Measurements from ENCODE around the gene COL5A1.
A peak's percentile ranks its signal among the peaks of the same experiment; 100 is the strongest.
"Not testable (repeated sequence)": the region's sequence is repeated elsewhere in the genome, so short reads cannot be mapped to it uniquely, and the experiment has no call there.

COL5A1 gene

GRCh38 chr9:134678666-134679443 is 37.3 kb downstream of the COL5A1 start:
- DNase-seq (ENCODE audit: low spot score), result no peak

- DNase-seq (ENCODE audit: low spot score), result no peak
Observed at GRCh38 chr9:134679616-134680392, 38.2 kb downstream of the COL5A1 start.

- no peak for DNase-seq (ENCODE audit: low spot score)
Observed at GRCh38 chr9:134680393-134681060, 38.9 kb downstream of the COL5A1 start.

DNA sequence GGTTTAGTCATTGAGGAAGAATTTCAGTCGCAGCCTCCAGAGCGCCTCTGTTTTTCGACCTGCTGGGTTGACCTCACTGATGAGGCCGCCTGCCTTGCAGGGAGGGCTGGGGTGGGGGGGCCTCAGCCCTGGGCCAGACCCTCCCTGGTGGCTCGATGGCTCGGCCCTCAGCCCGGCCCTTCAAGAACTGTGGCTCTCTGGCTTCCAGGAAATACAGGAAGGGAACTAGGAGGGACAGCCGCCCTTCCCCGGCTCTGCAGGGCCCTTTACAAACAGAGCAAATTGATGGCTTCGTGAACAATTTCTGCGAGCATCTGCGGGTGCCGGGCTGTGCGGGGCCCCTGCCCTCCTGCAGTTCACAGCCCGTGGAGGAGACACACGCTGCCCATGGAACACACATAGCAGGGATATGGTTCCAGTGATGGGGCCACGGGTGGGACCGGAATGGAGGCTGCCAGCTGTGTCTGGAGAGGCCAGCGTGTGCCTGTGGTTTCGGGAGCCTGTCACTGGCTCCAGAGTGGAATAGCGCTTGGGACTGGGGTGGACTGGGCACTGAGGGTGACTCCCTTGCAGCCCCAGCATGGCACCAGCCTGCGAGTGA is 39.6 kb downstream of the COL5A1 start:
- DNase-seq (ENCODE audit: low spot score), result peak; percentile 61

GRCh38 chr9:134682026-134682425 is 40.4 kb downstream of the COL5A1 start:
- no peak for DNase-seq (ENCODE audit: low spot score)

- no peak for DNase-seq (ENCODE audit: low spot score)
Observed at GRCh38 chr9:134682651-134683364, 41.2 kb downstream of the COL5A1 start.

GRCh38 chr9:134683714-134684374 is 42.2 kb downstream of the COL5A1 start:
- DNase-seq (ENCODE audit: low spot score), result peak; percentile 62

DNA sequence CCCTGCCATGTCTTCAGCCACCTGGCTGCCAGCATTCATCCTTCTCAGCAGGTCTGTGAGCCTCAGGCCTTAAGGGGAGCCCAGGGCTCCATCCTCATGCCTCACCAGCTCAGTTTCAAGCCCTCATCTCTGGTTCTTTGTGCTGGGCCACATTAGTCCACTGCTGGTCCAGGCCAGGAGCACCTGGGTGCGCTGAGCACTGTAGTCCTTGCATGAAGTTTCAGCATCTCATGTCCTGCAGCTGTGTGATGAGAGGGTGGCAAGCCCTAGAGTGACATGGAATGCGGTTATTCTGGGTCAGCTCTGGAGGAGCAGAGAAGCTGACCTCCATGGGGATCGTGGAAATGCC is 42.7 kb downstream of the COL5A1 start:
- no peak for DNase-seq (ENCODE audit: low spot score)

- not testable (repeated sequence) for DNase-seq (ENCODE audit: low spot score)
Observed at GRCh38 chr9:134684941-134685340, 43.3 kb downstream of the COL5A1 start.

DNA sequence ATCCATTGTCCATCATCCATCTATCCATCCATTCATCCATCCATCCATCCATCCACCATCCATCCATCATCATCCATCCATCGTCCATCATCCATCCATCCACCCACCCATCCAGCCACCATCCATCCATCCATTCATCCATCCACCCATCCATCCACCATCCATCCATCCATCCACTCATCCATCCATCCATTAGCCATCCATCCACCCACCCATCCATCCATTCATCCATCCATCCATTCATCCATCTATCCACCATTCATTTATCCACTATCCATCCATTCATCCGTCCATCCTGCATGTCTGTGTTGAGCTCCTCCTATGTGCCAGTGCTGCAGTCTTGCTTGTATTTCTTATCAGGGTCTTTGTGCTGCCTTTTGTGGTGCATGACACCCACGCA is 44.2 kb downstream of the COL5A1 start:
- no peak for DNase-seq (ENCODE audit: low spot score)

DNA sequence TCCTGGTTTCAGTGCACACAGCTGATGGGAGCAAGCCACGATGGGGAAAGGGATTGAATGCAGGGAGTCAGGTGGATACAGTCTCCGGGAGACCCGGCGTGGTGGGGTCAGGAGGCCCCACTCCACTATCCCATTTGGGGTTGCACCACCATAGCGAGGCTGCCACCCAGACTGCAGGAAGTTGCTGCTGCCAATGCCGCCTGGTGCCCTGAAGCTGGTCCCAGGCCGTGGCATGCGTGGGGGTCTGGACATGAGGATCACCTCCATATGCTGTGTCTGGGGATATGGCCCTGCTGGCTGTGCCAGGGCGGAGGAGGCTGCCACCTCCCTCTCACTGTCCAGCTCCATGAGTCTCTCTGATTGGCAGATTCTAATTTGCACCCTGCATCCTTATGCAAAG is 45.3 kb downstream of the COL5A1 start:
- DNase-seq (ENCODE audit: low spot score), result no peak

DNA sequence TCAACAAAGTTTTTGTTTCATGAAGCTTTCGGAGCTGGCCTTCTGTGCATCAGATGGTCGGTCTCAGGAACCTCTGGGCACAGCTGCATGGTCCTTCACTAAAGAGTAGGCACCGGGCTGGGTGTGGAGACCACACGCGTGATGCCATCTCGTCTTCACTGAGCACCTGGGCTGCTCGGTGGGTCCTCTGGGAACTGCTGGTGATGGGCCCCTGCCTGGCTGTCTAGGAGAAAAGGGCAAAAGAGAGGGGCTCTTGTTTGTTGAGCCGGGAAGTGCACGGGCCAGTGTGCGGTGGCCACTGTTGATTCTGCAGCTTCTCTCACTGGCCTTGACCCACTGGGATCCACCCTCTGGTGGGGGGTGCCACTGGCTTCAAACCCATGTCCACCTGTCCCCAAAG is 46.0 kb downstream of the COL5A1 start:
- no peak for DNase-seq (ENCODE audit: low spot score)

DNA sequence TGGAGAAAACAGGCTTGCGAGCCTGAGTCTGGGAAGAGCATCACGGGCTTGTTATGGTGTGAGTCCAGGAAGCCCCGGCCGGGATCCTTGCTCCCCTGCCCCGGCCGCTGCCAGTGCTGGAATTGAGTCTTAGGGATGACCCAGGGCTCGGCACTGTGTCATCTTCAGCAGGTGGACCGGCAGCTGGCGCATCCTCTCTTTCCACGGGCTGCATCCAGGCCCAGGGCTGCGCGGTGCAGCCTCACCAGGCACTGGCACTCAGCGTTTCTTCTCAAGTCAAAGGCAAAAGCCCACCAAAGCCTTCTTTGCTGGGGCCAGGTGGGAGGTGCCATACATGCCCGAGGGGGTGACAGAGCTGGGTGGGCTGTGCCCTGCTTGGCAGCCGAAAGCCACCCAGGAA is 46.6 kb downstream of the COL5A1 start:
- no peak for DNase-seq (ENCODE audit: low spot score)

GRCh38 chr9:134688661-134689320 is 47.2 kb downstream of the COL5A1 start:
- DNase-seq (ENCODE audit: low spot score), result no peak

DNA sequence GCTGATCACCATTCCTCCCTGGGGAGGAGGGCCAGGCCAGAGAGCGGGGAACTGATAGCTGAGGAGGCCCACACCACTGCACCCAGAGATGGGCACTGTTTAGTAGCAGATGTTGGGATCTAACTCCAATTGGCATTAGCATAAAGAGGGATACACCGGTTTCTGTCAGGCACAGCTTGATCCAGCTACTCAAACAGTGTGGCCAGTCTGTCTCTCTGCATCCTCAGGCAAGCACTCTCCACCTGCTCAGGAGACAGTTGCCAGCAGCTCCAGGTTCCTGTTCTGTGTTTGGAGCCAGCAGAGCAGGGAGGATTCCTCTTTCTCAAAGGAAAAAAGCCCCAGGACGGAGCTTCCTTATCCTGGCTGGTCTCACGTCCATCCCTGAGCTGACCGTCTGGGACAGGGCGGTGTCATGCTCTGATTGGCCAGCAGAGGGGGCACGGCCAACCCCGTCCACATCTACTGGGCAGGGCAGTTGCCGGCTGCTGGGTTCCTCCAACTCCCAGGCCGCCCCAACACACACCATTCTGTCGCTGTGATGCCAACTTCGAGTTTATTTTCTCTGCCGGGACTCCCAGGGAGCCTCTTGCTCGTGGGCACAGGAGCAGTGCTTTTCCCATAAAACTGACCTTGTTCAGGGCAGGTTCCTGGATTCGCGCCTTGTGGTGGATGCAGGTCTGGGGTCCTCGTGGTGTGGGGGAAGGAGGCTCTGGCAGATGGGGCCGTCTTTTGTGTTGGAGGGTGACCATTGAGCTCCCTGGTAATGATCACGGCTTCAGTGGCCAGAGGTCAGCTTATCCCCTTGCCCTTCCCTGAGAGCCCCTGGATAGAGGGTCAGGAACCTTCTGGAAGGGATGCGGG is 47.9 kb downstream of the COL5A1 start:
- peak; percentile 89 for DNase-seq (ENCODE audit: low spot score)

DNA sequence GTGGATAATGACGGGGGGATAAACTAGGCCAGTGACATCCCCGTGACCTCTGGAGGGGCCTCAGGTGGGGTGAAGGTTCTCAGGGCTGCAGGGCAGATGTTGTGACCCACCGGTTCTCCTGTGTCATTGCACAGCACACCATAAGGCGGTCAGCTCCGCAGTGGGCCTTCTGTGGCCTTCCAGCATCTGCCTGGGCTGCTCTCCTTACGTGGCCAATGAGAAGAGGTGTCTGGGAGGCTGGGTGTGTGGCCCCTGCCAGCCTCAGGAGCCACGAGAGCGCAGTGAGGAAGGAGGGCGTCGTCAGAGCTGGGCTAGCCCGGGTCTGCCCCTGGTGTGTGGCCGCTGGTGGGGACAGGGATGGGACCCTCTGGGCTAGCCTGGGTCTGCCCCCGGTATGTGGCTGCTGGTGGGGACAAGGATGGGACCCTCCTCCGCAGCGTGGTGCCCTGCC is 48.7 kb downstream of the COL5A1 start:
- no peak for DNase-seq (ENCODE audit: low spot score)

- DNase-seq (ENCODE audit: low spot score), result no peak
Observed at GRCh38 chr9:134690946-134691694, 49.5 kb downstream of the COL5A1 start.

- no peak for DNase-seq (ENCODE audit: low spot score)
Observed at GRCh38 chr9:134691695-134692572, 50.3 kb downstream of the COL5A1 start.

Measured in AG08396 (cell line).